Ramos (cell line): ENCODE results near the gene MKNK1.

Experiments used
- in situ Hi-C: fragments of 300-500 bp; cut with MboI; formaldehyde crosslinking; loops from one replicate; pipeline ENCODE4 v1.14.3; 2022; ENCODE audit warnings: low sequenced_read_pairs; ENCODE audit not compliant: unreplicated experiment

Gene MKNK1

GRCh38 chr1:46510998-46511365 is 93.1 kb downstream of the MKNK1 start:
- in situ Hi-C loops, result no loop called here

- in situ Hi-C loops, result no loop called here
Measured at GRCh38 chr1:46510341-46510997, 93.6 kb downstream of the MKNK1 start.

GRCh38 chr1:46508757-46509156 is 95.3 kb downstream of the MKNK1 start:
- in situ Hi-C loops, result no loop called here
